Endothelial cell (in vitro differentiated cells): ENCODE measurements around the gene LAYN. TPM values are rescaled to one million over a fixed set of nuclear protein-coding genes. Genes with fewer than 3 reads are reported as not detected.

Experiments used
- DNase-seq: peaks from one replicate; pipeline ENCODE4 v3.0.0; 2021; ENCODE audit warnings: low spot score
- H3K27ac Mint-ChIP-seq: one replicate; pipeline ENCODE4 v1.8.0; 2021; ENCODE audit warnings: mixed read lengths, inconsistent platforms; ENCODE audit not compliant: unreplicated experiment
- H3K27me3 Mint-ChIP-seq: one replicate; pipeline ENCODE4 v1.8.0; 2021; ENCODE audit warnings: mild to moderate bottlenecking, moderate library complexity, mixed read lengths, inconsistent platforms; ENCODE audit not compliant: unreplicated experiment
- H3K36me3 Mint-ChIP-seq: one replicate; pipeline ENCODE4 v1.8.0; 2021; ENCODE audit warnings: mild to moderate bottlenecking, low read depth, mixed read lengths, inconsistent platforms; ENCODE audit not compliant: unreplicated experiment
- H3K4me1 Mint-ChIP-seq: one replicate; pipeline ENCODE4 v1.8.0; 2021; ENCODE audit warnings: mild to moderate bottlenecking, mixed read lengths, inconsistent platforms; ENCODE audit not compliant: unreplicated experiment
- H3K4me3 Mint-ChIP-seq: one replicate; pipeline ENCODE4 v1.8.0; 2021; ENCODE audit warnings: mild to moderate bottlenecking, mixed read lengths, inconsistent platforms; ENCODE audit not compliant: unreplicated experiment
- H3K9me3 Mint-ChIP-seq: one replicate; pipeline ENCODE4 v1.8.0; 2021; ENCODE audit warnings: mixed read lengths, inconsistent platforms; ENCODE audit not compliant: unreplicated experiment
- CTCF ChIP-seq: fragments of 200-600 bp; sonication (generic); IDR thresholded peaks from one replicate; pipeline ENCODE4 v1.5.0; 2021; ENCODE audit warnings: antibody characterized with exemption; ENCODE audit not compliant: unreplicated experiment
- total RNA-seq: library from RNA; stranded (reverse); fragmentation: NEBNext Ultra II Directional; extraction: Animal tissue kit (Norgen Biotek cat#: 25700); gene quantifications from one replicate; pipeline ENCODE4 v1.2.1, GENCODE V29; 2021; ENCODE audit not compliant: unreplicated experiment

The LAYN gene
- total RNA-seq, 1 donor from 2014 or later = 26.2 TPM

- H3K9me3 Mint-ChIP-seq = no peaks in the 10 kb centered on the region
- no peak within 1 kb of the TSS for H3K27ac Mint-ChIP-seq
- H3K4me1 Mint-ChIP-seq = peaks cover 3% of the 10 kb centered on the region
- peak within 1 kb of the TSS; percentile 65 for H3K4me3 Mint-ChIP-seq
- peak; percentile 36 for DNase-seq
- no peak for TF ChIP-seq CTCF
- H3K27me3 Mint-ChIP-seq = peaks cover 5% of the 10 kb centered on the region
- H3K36me3 Mint-ChIP-seq = no peaks in the 10 kb centered on the region
Measured at GRCh38 chr11:111514216-111515031, 26.1 kb upstream of the LAYN start, which contains the start of gene HOATZ. TSS of gene HOATZ (plus strand) at chr11:111514778. CDS start at chr11:111514785, 7 bp downstream.

- Mint-ChIP-seq H3K27ac (no peak overlapping the region), H3K36me3 (no peaks in the 10 kb centered on the region), H3K9me3 (no peaks in the 10 kb centered on the region), H3K4me1 (peaks cover 3% of the 10 kb centered on the region), H3K4me3 (no peak overlapping the region), H3K27me3 (peaks cover 5% of the 10 kb centered on the region)
- TF ChIP-seq CTCF = no peak
- DNase-seq = no peak
Measured at GRCh38 chr11:111515591-111515990, 24.9 kb upstream of the LAYN start.

GRCh38 chr11:111518668-111519067 is 21.9 kb upstream of the LAYN start:
- H3K27ac Mint-ChIP-seq = no peak overlapping the region
- DNase-seq = no peak
- no peaks in the 10 kb centered on the region for H3K36me3 Mint-ChIP-seq
- H3K9me3 Mint-ChIP-seq = no peaks in the 10 kb centered on the region
- peaks cover 4% of the 10 kb centered on the region for H3K27me3 Mint-ChIP-seq
- no peak for TF ChIP-seq CTCF
- H3K4me3 Mint-ChIP-seq = no peak overlapping the region
- no peaks in the 10 kb centered on the region for H3K4me1 Mint-ChIP-seq

DNA sequence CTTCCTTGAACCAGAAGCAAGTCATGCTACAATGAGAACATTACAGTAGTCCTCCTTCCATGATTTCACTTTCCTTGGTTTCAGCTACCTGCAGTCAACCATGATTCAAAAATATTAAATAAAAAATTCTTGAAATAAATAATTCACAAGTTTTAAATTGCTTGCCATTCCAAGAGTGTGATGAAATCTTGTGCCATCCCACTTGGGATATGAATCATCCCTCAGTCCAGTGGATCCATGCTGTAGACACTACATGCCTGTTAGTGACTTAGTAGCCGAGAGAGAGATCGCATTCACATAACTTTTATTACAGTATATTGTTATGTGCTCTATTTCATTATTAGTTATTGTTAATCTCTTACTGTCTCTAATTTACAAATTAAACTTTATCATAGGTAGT is 20.0 kb upstream of the LAYN start:
- H3K27ac Mint-ChIP-seq = no peak overlapping the region
- H3K36me3 Mint-ChIP-seq = no peaks in the 10 kb centered on the region
- no peak for DNase-seq
- H3K4me1 Mint-ChIP-seq = no peaks in the 10 kb centered on the region
- no peak overlapping the region for H3K4me3 Mint-ChIP-seq
- peaks cover 5% of the 10 kb centered on the region for H3K27me3 Mint-ChIP-seq
- TF ChIP-seq CTCF = no peak
- no peaks in the 10 kb centered on the region for H3K9me3 Mint-ChIP-seq

- Mint-ChIP-seq H3K36me3 (no peaks in the 10 kb centered on the region), H3K27me3 (peaks cover 5% of the 10 kb centered on the region), H3K4me3 (no peak overlapping the region), H3K27ac (no peak overlapping the region), H3K9me3 (no peaks in the 10 kb centered on the region), H3K4me1 (peaks cover under 1% of the 10 kb centered on the region)
- DNase-seq = no peak
- TF ChIP-seq CTCF = no peak
Measured at GRCh38 chr11:111521135-111521534, 19.4 kb upstream of the LAYN start.
